Activated CD8-positive, alpha-beta memory T cell treated with anti-CD3 and anti-CD28 coated beads, Interleukin-2, amount 10 ng/mL, durations not matched to agents 7 days and 5 days (primary cell): ENCODE results near the gene ESM1. TPM values are rescaled to one million over a fixed set of nuclear protein-coding genes. Genes with fewer than 3 reads are reported as not detected.
"Not testable (repeated sequence)": the region's sequence is repeated elsewhere in the genome, so short reads cannot be mapped to it uniquely, and the experiment has no call there.

Experiments used
- ATAC-seq: fragments of 150-1000 bp; cut with Tn5 transposase; one replicate; pipeline ENCODE4 v1.10.0; 2021; ENCODE audit warnings: moderate library complexity
- CTCF ChIA-PET: fragments of 350-600 bp; sonication (Branson Sonifier 250); formaldehyde crosslinking; loops from one replicate; lab custom pipeline; 2021; ENCODE audit warnings: antibody characterized with exemption; lab: Charles Lee
- DNase-seq: peaks from one replicate; pipeline ENCODE4 v3.0.0-alpha.2; 2020
- H3K27ac Mint-ChIP-seq: one replicate; pipeline ENCODE4 v1.8.0; 2021; ENCODE audit warnings: mild to moderate bottlenecking, mixed read lengths
- H3K27me3 Mint-ChIP-seq: one replicate; pipeline ENCODE4 v1.8.0; 2021; ENCODE audit warnings: mixed read lengths
- H3K36me3 Mint-ChIP-seq: one replicate; pipeline ENCODE4 v1.8.0; 2021; ENCODE audit warnings: mild to moderate bottlenecking, mixed read lengths
- H3K4me1 Mint-ChIP-seq: one replicate; pipeline ENCODE4 v1.8.0; 2021; ENCODE audit warnings: mixed read lengths
- H3K4me3 Mint-ChIP-seq: one replicate; pipeline ENCODE4 v1.8.0; 2021; ENCODE audit warnings: mild to moderate bottlenecking, moderate library complexity, mixed read lengths
- H3K9me3 Mint-ChIP-seq: one replicate; pipeline ENCODE4 v1.8.0; 2022; ENCODE audit warnings: low read depth, mixed read lengths
- total RNA-seq, 2 experiments: library from RNA; stranded (reverse); gene quantifications; one replicate each; pipeline ENCODE4 v1.2.3, GENCODE V29; 2021

Gene ESM1
- total RNA-seq = under 1 TPM; 0.21 to 0.38 TPM

GRCh38 chr5:54985301-54986268, at the start of gene ESM1:
TSS of gene ESM1 (minus strand) at chr5:54985593. CDS start at chr5:54985517, 76 bp downstream.
- Mint-ChIP-seq H3K9me3 (no peaks in the 10 kb centered on the region), H3K36me3 (no peaks in the 10 kb centered on the region), H3K4me3 (peak within 1 kb of the TSS; percentile 18), H3K27ac (no peak within 1 kb of the TSS), H3K4me1 (peaks cover 45% of the 10 kb centered on the region), H3K27me3 (peaks cover 11% of the 10 kb centered on the region)
- DNase-seq (no peak), ATAC-seq (no peak)
- CTCF ChIA-PET = interaction anchor here (0.9 to 1.6 kb wide), 3 partner anchors 10 to 41 kb away, joined by 3 to 5 read pairs (median 4); partner anchors contain the start of gene GZMK

GRCh38 chr5:55033568-55033967, 48.2 kb upstream of the ESM1 start:
- ATAC-seq (no peak), DNase-seq (no peak)
- CTCF ChIA-PET = no interaction called here
- Mint-ChIP-seq H3K9me3 (peaks cover 7% of the 10 kb centered on the region), H3K27ac (no peak overlapping the region), H3K4me1 (peaks cover 65% of the 10 kb centered on the region), H3K4me3 (no peak overlapping the region), H3K36me3 (peaks cover 46% of the 10 kb centered on the region), H3K27me3 (no peaks in the 10 kb centered on the region)

GRCh38 chr5:55031492-55031891, 46.1 kb upstream of the ESM1 start:
- no peak overlapping the region for H3K4me3 Mint-ChIP-seq
- no peak overlapping the region for H3K27ac Mint-ChIP-seq
- H3K4me1 Mint-ChIP-seq = peaks cover 65% of the 10 kb centered on the region
- ATAC-seq (no peak), DNase-seq (no peak)
- no peaks in the 10 kb centered on the region for H3K27me3 Mint-ChIP-seq
- H3K9me3 Mint-ChIP-seq = peaks cover 7% of the 10 kb centered on the region
- H3K36me3 Mint-ChIP-seq = peaks cover 63% of the 10 kb centered on the region
- CTCF ChIA-PET = interaction anchor here (1.4 to 2.2 kb wide), 2 partner anchors 9 to 88 kb away, joined by 3 to 6 read pairs; no protein-coding TSS in a partner anchor

- peaks cover 7% of the 10 kb centered on the region for H3K9me3 Mint-ChIP-seq
- H3K4me1 Mint-ChIP-seq = peaks cover 64% of the 10 kb centered on the region
- no peak for ATAC-seq
- CTCF ChIA-PET = interaction anchor here (1.4 to 2.2 kb wide), 2 partner anchors 9 to 87 kb away, joined by 3 to 6 read pairs; no protein-coding TSS in a partner anchor
- H3K4me3 Mint-ChIP-seq = no peak overlapping the region
- no peak for DNase-seq
- peaks cover 68% of the 10 kb centered on the region for H3K36me3 Mint-ChIP-seq
- no peaks in the 10 kb centered on the region for H3K27me3 Mint-ChIP-seq
- no peak overlapping the region for H3K27ac Mint-ChIP-seq
Observed at GRCh38 chr5:55030676-55031369, 45.4 kb upstream of the ESM1 start.

- DNase-seq = no peak
- no peak overlapping the region for H3K27ac Mint-ChIP-seq
- CTCF ChIA-PET = interaction anchor here (1.4 to 2.2 kb wide), 2 partner anchors 8 to 86 kb away, joined by 3 to 6 read pairs; no protein-coding TSS in a partner anchor
- ATAC-seq = no peak
- H3K9me3 Mint-ChIP-seq = peaks cover 5% of the 10 kb centered on the region
- no peaks in the 10 kb centered on the region for H3K27me3 Mint-ChIP-seq
- peaks cover 64% of the 10 kb centered on the region for H3K4me1 Mint-ChIP-seq
- H3K36me3 Mint-ChIP-seq = peaks cover 68% of the 10 kb centered on the region
- no peak overlapping the region for H3K4me3 Mint-ChIP-seq
Observed at GRCh38 chr5:55030220-55030619, 44.8 kb upstream of the ESM1 start.

- Mint-ChIP-seq H3K4me3 (peak overlapping the region; percentile 21), H3K9me3 (peaks cover 7% of the 10 kb centered on the region), H3K36me3 (peaks cover 65% of the 10 kb centered on the region), H3K27ac (peak overlapping the region; percentile 83), H3K27me3 (no peaks in the 10 kb centered on the region), H3K4me1 (peaks cover 77% of the 10 kb centered on the region)
- CTCF ChIA-PET = interaction anchor here (0.7 to 2.1 kb wide), 3 partner anchors 10 to 76 kb away, joined by 3 to 13 read pairs (median 3); no protein-coding TSS in a partner anchor
- ATAC-seq = peak; percentile 70
- peak; percentile 73 for DNase-seq
Observed at GRCh38 chr5:55027595-55027994, 42.2 kb upstream of the ESM1 start.

GRCh38 chr5:55022450-55022849, 37.1 kb upstream of the ESM1 start:
- Mint-ChIP-seq H3K27me3 (no peaks in the 10 kb centered on the region), H3K4me1 (peaks cover 55% of the 10 kb centered on the region), H3K27ac (peak overlapping the region; percentile 37), H3K4me3 (no peak overlapping the region), H3K9me3 (peaks cover 2% of the 10 kb centered on the region), H3K36me3 (peaks cover 31% of the 10 kb centered on the region)
- DNase-seq (no peak), ATAC-seq (peak; percentile 29)
- CTCF ChIA-PET = interaction anchor here (0.6 to 2.0 kb wide), 10 partner anchors 8 to 1034 kb away, joined by 3 to 8 read pairs (median 3); partner anchors contain the start of gene GPX8

GRCh38 chr5:55021821-55022220, 36.4 kb upstream of the ESM1 start:
- H3K4me3 Mint-ChIP-seq = peak overlapping the region; percentile 12
- peaks cover 2% of the 10 kb centered on the region for H3K9me3 Mint-ChIP-seq
- CTCF ChIA-PET = interaction anchor here (0.6 to 2.0 kb wide), 10 partner anchors 9 to 150 kb away, joined by 3 to 8 read pairs (median 3); no protein-coding TSS in a partner anchor
- peaks cover 27% of the 10 kb centered on the region for H3K36me3 Mint-ChIP-seq
- ATAC-seq (no peak), DNase-seq (no peak)
- H3K27me3 Mint-ChIP-seq = no peaks in the 10 kb centered on the region
- H3K4me1 Mint-ChIP-seq = peaks cover 49% of the 10 kb centered on the region
- peak overlapping the region; percentile 37 for H3K27ac Mint-ChIP-seq

- Mint-ChIP-seq H3K27ac (peak overlapping the region; percentile 36), H3K9me3 (peaks cover 2% of the 10 kb centered on the region), H3K4me1 (peaks cover 45% of the 10 kb centered on the region), H3K27me3 (no peaks in the 10 kb centered on the region), H3K36me3 (peaks cover 26% of the 10 kb centered on the region), H3K4me3 (peak overlapping the region; percentile 12)
- ATAC-seq (peak; percentile 45), DNase-seq (no peak)
- CTCF ChIA-PET = interaction anchor here (0.8 to 2.0 kb wide), 9 partner anchors 13 to 151 kb away, joined by 3 to 8 read pairs (median 3); no protein-coding TSS in a partner anchor
Observed at GRCh38 chr5:55021410-55021809, 36.0 kb upstream of the ESM1 start.

GRCh38 chr5:55010149-55010548, 24.8 kb upstream of the ESM1 start:
- ATAC-seq, H3K27me3 Mint-ChIP-seq, H3K4me3 Mint-ChIP-seq, H3K27ac Mint-ChIP-seq, DNase-seq: not testable (repeated sequence)
- Mint-ChIP-seq H3K4me1 (peaks cover 17% of the 10 kb centered on the region), H3K36me3 (peaks cover 57% of the 10 kb centered on the region), H3K9me3 (peaks cover 25% of the 10 kb centered on the region)
- CTCF ChIA-PET = interaction anchor here (1.6 kb wide), 1 partner anchor 30 kb away, joined by 4 read pairs; no protein-coding TSS in a partner anchor

GRCh38 chr5:55004729-55005128, 19.3 kb upstream of the ESM1 start:
- ATAC-seq = no peak
- H3K36me3 Mint-ChIP-seq = peaks cover 26% of the 10 kb centered on the region
- H3K27ac Mint-ChIP-seq = no peak overlapping the region
- peaks cover 3% of the 10 kb centered on the region for H3K27me3 Mint-ChIP-seq
- H3K9me3 Mint-ChIP-seq = peaks cover 11% of the 10 kb centered on the region
- H3K4me3 Mint-ChIP-seq = no peak overlapping the region
- CTCF ChIA-PET = no interaction called here
- no peak for DNase-seq
- H3K4me1 Mint-ChIP-seq = peaks cover 17% of the 10 kb centered on the region

GRCh38 chr5:55003432-55004065, 18.2 kb upstream of the ESM1 start:
- no peak for DNase-seq
- no peak for ATAC-seq
- Mint-ChIP-seq H3K36me3 (peaks cover 24% of the 10 kb centered on the region), H3K27me3 (no peaks in the 10 kb centered on the region), H3K27ac (no peak overlapping the region), H3K9me3 (peaks cover 9% of the 10 kb centered on the region), H3K4me3 (no peak overlapping the region), H3K4me1 (peaks cover 23% of the 10 kb centered on the region)
- CTCF ChIA-PET = no interaction called here
